Astrocyte (in vitro differentiated cells and primary cell): ENCODE results near the gene MIAT.

Experiments
- EZH2 ChIP-seq: IDR thresholded peaks from 2 replicates; pipeline ENCODE4 v1.6.1; 2012; ENCODE audit warnings: mild to moderate bottlenecking, low read length, inconsistent platforms; ENCODE audit not compliant: insufficient read depth
- TF ChIP-seq, protein P1 (sequence below): IDR thresholded peaks from 2 replicates; pipeline ENCODE4 v1.5.1; 2011; ENCODE audit warnings: low read depth, mild to moderate bottlenecking, inconsistent platforms, low read length, moderate library complexity; ENCODE audit not compliant: insufficient read depth

DNA sequence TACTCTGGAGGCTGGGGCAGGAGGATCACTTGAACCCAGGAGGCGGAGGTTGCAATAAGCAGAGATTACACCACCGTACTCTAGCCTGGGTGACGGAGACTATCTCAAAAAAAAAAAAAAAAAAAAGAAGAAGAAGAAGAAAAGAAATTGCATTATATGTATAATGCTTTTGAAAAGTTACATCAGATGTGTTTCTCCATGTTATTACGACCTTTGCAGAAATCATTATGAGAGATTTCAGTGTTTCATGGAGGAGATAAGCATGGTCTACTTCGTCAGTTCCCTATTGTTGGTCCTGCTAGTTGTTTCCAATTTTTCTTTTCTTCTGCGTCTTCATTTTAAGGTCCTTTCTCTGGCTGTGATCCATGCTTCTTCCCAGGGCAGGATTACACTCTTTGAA lies 3.0 kb downstream of the MIAT start:
- TF ChIP-seq, protein P1, sequence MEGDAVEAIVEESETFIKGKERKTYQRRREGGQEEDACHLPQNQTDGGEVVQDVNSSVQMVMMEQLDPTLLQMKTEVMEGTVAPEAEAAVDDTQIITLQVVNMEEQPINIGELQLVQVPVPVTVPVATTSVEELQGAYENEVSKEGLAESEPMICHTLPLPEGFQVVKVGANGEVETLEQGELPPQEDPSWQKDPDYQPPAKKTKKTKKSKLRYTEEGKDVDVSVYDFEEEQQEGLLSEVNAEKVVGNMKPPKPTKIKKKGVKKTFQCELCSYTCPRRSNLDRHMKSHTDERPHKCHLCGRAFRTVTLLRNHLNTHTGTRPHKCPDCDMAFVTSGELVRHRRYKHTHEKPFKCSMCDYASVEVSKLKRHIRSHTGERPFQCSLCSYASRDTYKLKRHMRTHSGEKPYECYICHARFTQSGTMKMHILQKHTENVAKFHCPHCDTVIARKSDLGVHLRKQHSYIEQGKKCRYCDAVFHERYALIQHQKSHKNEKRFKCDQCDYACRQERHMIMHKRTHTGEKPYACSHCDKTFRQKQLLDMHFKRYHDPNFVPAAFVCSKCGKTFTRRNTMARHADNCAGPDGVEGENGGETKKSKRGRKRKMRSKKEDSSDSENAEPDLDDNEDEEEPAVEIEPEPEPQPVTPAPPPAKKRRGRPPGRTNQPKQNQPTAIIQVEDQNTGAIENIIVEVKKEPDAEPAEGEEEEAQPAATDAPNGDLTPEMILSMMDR: no peak
- TF ChIP-seq EZH2: no peak
